Colonic mucosa (tissue), 4 donors: ENCODE results near the gene ATPAF1. TPM values are rescaled to one million over a fixed set of nuclear protein-coding genes. Genes with fewer than 3 reads are reported as not detected.

Experiments used
- DNase-seq: peaks from one replicate; pipeline ENCODE4 v3.0.0-alpha.2; 2020
- H3K27ac ChIP-seq: fragments of 200-600 bp; one replicate; pipeline ENCODE4 v1.8.0; 2021
- H3K27me3 ChIP-seq: fragments of 200-600 bp; one replicate; pipeline ENCODE4 v1.8.0; 2021
- H3K36me3 ChIP-seq: fragments of 200-600 bp; one replicate; pipeline ENCODE4 v1.8.0; 2021
- H3K4me1 ChIP-seq: fragments of 200-600 bp; one replicate; pipeline ENCODE4 v1.8.0; 2021; ENCODE audit warnings: mild to moderate bottlenecking
- H3K4me3 ChIP-seq: fragments of 200-600 bp; one replicate; pipeline ENCODE4 v1.8.0; 2021
- H3K9ac ChIP-seq, 2 donors: one replicate each; pipeline ENCODE4 v1.7.0; 2013; ENCODE audit warnings: control low read depth in 2 of 2, low read depth in 2 of 2, low read length in 2 of 2
- H3K9me3 ChIP-seq: fragments of 200-600 bp; one replicate; pipeline ENCODE4 v1.8.0; 2021
- intact Hi-C: fragments of 100-400 bp; cut with DNase I; formaldehyde crosslinking; loops from one replicate; pipeline ENCODE4 v1.14.1; 2022
- total RNA-seq, 2 donors: library from RNA; stranded (reverse); fragmentation: NEBNext Ultra II Directional in 1 of 2; extraction: Animal tissue kit (Norgen Biotek cat#: 25700) in 1 of 2; gene quantifications; one replicate each; pipeline ENCODE4 v1.2.1, GENCODE V29; 2021
- TF ChIP-seq, protein P1 (sequence below): fragments of 200-600 bp; IDR thresholded peaks from one replicate; pipeline ENCODE4 v1.8.0; 2022; ENCODE audit warnings: antibody characterized with exemption, mild to moderate bottlenecking
- donor health status: healthy.
- donor health status: DM: no; HTN: no; CAD: no.
- donor health status: DM: no; HTN: no; CAD: no.

ATPAF1 gene
- total RNA-seq, 2 donors from 2014 or later = 55.8 to 66.1 TPM

DNA sequence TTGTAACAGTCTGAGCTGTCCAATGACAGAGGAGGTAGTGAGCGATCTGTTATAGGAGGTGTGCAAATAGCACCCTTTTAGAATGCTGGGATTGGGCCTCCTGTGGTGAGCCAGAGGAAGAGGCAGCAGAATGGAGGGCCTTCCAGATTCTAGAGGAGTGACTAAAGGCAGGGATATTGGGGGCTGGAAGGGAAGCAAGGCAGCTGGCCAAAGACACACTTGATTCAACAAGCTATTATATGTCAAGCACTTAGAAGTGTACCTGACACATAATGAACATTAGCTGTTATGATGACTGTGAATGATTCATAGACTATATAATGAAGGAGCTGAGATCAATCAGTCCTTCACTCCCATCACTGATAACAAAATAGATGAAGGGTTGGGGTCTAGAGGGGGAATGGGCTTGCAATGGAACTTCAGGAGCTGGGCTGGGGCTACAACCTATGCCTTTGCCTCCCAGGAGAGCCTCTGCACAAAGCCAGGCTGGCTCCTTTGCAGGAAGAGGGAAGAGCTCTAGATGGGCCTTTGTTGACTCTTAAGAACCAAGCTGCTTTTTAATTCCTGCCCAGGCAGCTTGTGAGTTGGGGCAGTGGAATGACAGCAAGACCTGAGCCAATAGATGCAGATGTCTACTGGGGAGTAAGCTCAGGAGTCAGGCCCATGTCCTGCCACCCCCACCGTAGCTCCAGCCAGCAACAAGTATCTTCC lies 61.8 kb downstream of the ATPAF1 start:
- Histone ChIP-seq H3K9me3 (no peaks in the 10 kb centered on the region), H3K4me1 (peaks cover 8% of the 10 kb centered on the region), H3K27ac (no peak overlapping the region), H3K4me3 (no peak overlapping the region), H3K27me3 (no peaks in the 10 kb centered on the region), H3K9ac (no peak overlapping the region), H3K36me3 (peaks cover 18% of the 10 kb centered on the region)
- no peak for DNase-seq
- intact Hi-C loops = no loop called here
- TF ChIP-seq, protein P1, sequence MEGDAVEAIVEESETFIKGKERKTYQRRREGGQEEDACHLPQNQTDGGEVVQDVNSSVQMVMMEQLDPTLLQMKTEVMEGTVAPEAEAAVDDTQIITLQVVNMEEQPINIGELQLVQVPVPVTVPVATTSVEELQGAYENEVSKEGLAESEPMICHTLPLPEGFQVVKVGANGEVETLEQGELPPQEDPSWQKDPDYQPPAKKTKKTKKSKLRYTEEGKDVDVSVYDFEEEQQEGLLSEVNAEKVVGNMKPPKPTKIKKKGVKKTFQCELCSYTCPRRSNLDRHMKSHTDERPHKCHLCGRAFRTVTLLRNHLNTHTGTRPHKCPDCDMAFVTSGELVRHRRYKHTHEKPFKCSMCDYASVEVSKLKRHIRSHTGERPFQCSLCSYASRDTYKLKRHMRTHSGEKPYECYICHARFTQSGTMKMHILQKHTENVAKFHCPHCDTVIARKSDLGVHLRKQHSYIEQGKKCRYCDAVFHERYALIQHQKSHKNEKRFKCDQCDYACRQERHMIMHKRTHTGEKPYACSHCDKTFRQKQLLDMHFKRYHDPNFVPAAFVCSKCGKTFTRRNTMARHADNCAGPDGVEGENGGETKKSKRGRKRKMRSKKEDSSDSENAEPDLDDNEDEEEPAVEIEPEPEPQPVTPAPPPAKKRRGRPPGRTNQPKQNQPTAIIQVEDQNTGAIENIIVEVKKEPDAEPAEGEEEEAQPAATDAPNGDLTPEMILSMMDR = no peak

DNA sequence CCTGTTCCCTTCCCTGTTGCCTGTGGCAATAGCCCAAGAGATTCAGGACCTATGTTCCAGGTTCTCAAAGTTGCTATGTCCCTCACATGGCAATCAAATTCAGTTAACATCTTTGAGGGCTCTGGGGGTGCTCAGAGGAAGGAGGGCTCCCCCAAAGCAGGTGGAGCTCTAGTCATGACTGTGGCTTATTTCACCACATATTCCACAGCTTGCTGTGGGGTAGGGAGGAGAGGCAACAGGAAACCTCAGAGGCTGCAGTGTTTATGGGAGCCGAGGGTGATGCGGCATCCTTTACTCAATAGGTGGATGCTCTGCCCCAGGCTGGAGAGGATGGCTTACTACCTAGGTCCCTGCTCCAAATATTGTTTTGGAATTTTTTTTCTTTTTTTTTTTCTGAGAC lies 62.9 kb downstream of the ATPAF1 start:
- intact Hi-C loops = no loop called here
- peaks cover 18% of the 10 kb centered on the region for H3K36me3 ChIP-seq
- peaks cover 8% of the 10 kb centered on the region for H3K4me1 ChIP-seq
- no peak overlapping the region for H3K27ac ChIP-seq
- TF ChIP-seq, protein P1 = no peak
- DNase-seq = no peak
- H3K4me3 ChIP-seq = no peak overlapping the region
- no peaks in the 10 kb centered on the region for H3K9me3 ChIP-seq
- H3K9ac ChIP-seq = peak overlapping the region in 1 of 2 donors; percentile 4
- H3K27me3 ChIP-seq = no peaks in the 10 kb centered on the region

DNA sequence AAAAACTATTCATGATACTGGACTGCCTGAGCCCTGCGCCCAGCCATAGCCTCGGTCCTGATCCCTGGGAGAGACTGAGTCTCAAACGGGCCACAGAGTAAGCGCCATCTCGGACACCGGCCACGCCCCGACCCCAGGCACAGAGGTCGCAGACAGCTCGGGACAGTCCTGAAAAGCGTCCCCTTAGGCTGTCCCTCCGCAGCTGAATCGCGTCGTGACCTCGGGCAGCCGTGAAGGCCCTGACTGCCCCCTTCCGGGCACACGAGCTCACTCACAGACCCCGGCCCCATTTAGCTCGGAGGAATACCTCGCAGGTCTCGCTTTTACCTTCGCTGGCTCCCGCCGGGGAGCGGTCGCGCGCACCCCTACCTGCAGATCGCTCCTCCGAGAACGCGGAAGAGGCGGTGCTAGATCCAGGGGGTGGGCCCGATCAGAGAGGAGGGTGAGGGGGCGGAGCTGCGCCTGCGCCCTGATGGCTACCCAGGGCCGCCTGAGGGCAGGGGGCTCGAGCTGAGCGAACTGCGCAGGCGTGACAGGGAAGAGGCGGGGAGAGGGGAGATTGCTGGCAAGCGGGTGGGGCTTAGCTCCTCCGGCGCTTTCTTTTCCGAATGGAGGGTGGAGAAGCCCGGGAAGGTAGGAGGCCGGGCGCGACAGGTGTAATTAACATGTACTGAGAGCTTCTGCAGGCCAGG lies 64.2 kb downstream of the ATPAF1 start, which contains the start of gene MKNK1:
MKNK1 (minus strand) TSS at position 411 of the 692 bp plus-strand sequence. CDS start 20,941 bp downstream, outside the sequence.
- H3K4me3 ChIP-seq = peak within 1 kb of the TSS; percentile 71
- DNase-seq = peak; percentile 99
- no peaks in the 10 kb centered on the region for H3K9me3 ChIP-seq
- peak within 1 kb of the TSS; percentile 87 to 97 for H3K9ac ChIP-seq
- peak within 1 kb of the TSS; percentile 73 for H3K27ac ChIP-seq
- H3K4me1 ChIP-seq = peaks cover 8% of the 10 kb centered on the region
- intact Hi-C loops = no loop called here
- H3K36me3 ChIP-seq = peaks cover 7% of the 10 kb centered on the region
- TF ChIP-seq, protein P1 = no peak
- H3K27me3 ChIP-seq = no peaks in the 10 kb centered on the region

GRCh38 chr1:46603481-46603857 lies 64.7 kb downstream of the ATPAF1 start:
- intact Hi-C loops = no loop called here
- Histone ChIP-seq H3K27ac (peak overlapping the region; percentile 73), H3K9ac (peak overlapping the region; percentile 87 to 97), H3K9me3 (no peaks in the 10 kb centered on the region), H3K27me3 (no peaks in the 10 kb centered on the region), H3K36me3 (peaks cover 4% of the 10 kb centered on the region), H3K4me3 (peak overlapping the region; percentile 71), H3K4me1 (peaks cover 8% of the 10 kb centered on the region)
- TF ChIP-seq, protein P1 = no peak
- no peak for DNase-seq

DNA sequence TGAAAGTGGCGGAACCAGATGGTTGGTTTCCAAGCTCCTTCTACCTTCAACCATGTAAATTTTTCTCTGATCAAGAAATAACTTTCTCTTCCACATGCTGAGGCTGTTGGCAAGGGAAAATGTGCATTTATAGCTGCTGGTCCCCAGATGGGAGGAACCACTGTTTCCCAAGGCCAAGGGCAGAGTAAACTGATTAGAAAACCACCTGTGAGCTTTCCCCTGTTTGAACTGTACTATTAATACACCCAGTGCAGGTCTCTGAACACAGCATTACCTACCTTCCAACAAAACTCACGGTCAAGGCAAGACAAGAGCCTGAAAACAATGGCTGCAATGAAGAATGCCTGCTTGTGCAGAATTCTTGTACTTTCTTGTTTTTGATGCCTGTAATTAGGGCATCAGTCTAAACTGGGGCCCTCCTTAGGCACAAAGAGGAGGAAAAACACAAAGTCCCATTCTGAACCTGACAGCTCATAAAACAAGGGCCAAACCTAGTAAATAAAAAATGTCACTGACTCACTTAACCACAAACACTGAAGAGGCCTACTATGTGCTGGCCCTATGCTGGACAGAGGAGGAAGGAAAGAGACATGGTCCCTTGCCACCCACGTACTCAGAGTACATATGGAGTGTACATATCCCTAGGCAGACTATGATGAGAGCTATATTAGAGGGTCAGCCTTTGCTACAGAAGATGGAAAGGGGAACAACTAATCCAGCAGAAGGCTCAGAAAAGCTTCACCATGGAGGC lies 66.7 kb downstream of the ATPAF1 start:
- DNase-seq = no peak
- H3K4me1 ChIP-seq = peaks cover 8% of the 10 kb centered on the region
- H3K9ac ChIP-seq = no peak overlapping the region
- H3K36me3 ChIP-seq = no peaks in the 10 kb centered on the region
- no peak overlapping the region for H3K4me3 ChIP-seq
- TF ChIP-seq, protein P1 = no peak
- H3K27me3 ChIP-seq = no peaks in the 10 kb centered on the region
- no peaks in the 10 kb centered on the region for H3K9me3 ChIP-seq
- intact Hi-C loops = no loop called here
- H3K27ac ChIP-seq = no peak overlapping the region
